ENCODE results near the gene ACTRT2. TPM values are rescaled to one million over a fixed set of nuclear protein-coding genes. Genes with fewer than 3 reads are reported as not detected.
A peak's percentile ranks its signal among the peaks of the same experiment; 100 is the strongest.

Gene ACTRT2
- total and polyA plus RNA-seq, 11 donors, result not detected

- Histone ChIP-seq H3K36me3 (no peaks in the 10 kb centered on the region), H3K9me3 (no peaks in the 10 kb centered on the region), H3K4me1 (peaks cover 0 to 7% (median 0%) of the 10 kb centered on the region in 12 donors), H3K27me3 (no peaks in the 10 kb centered on the region), H3K4me3 (no peak overlapping the region), H3K27ac (no peak overlapping the region)
- TF ChIP-seq CTCF (IDR thresholded peaks at IDR 0.05) (no peak), POLR2A (IDR thresholded peaks at IDR 0.05) (no peak)
- peak in 2 of 5 donors; percentile 11 to 58 for DNase-seq
- intact Hi-C loops (cut with DNase I), result no loop called here
- 76 to 90% (median 84%) methylated on average over 17 to 30 of the region's 30 CpGs for WGBS, 4 donors
- ATAC-seq, result no peak
These were observed 38.5 kb upstream of the ACTRT2 start for GRCh38 chr1:2982615-2983318.

- Histone ChIP-seq H3K27ac (no peak overlapping the region), H3K36me3 (no peaks in the 10 kb centered on the region), H3K27me3 (no peaks in the 10 kb centered on the region), H3K4me1 (peaks cover 0 to 7% (median 0%) of the 10 kb centered on the region in 12 donors), H3K9me3 (no peaks in the 10 kb centered on the region), H3K4me3 (no peak overlapping the region)
- ATAC-seq, result no peak
- intact Hi-C loops (cut with DNase I), result no loop called here
- WGBS, 4 donors, result 79 to 86% (median 84%) methylated on average over 15 of the region's 15 CpGs
- no peak for TF ChIP-seq CTCF (IDR thresholded peaks at IDR 0.05)
- no peak for TF ChIP-seq POLR2A (IDR thresholded peaks at IDR 0.05)
- DNase-seq, result peak in 1 of 5 donors; percentile 21
These were observed 38.0 kb upstream of the ACTRT2 start for GRCh38 chr1:2983319-2983705.

- no peak for TF ChIP-seq CTCF (IDR thresholded peaks at IDR 0.05)
- TF ChIP-seq POLR2A (IDR thresholded peaks at IDR 0.05), result no peak
- DNase-seq (peak in 1 of 5 donors; percentile 12), ATAC-seq (no peak)
- Histone ChIP-seq H3K4me3 (no peak overlapping the region), H3K27ac (no peak overlapping the region), H3K36me3 (no peaks in the 10 kb centered on the region), H3K27me3 (no peaks in the 10 kb centered on the region), H3K9me3 (no peaks in the 10 kb centered on the region), H3K4me1 (peaks cover 0 to 7% (median 0%) of the 10 kb centered on the region in 12 donors)
- intact Hi-C loops (cut with DNase I), result no loop called here
- 76 to 89% (median 82%) methylated on average over 17 to 21 of the region's 21 CpGs for WGBS, 4 donors
These were observed 37.4 kb upstream of the ACTRT2 start for GRCh38 chr1:2983706-2984398.

GRCh38 chr1:2984399-2985061 is 36.7 kb upstream of the ACTRT2 start:
- TF ChIP-seq POLR2A (IDR thresholded peaks at IDR 0.05) (no peak), CTCF (IDR thresholded peaks at IDR 0.05) (no peak)
- DNase-seq (peak in 1 of 5 donors; percentile 5), ATAC-seq (no peak)
- Histone ChIP-seq H3K36me3 (no peaks in the 10 kb centered on the region), H3K4me1 (peaks cover 0 to 7% (median 0%) of the 10 kb centered on the region in 12 donors), H3K27me3 (no peaks in the 10 kb centered on the region), H3K27ac (no peak overlapping the region), H3K4me3 (no peak overlapping the region), H3K9me3 (no peaks in the 10 kb centered on the region)
- intact Hi-C loops (cut with DNase I), result no loop called here
- WGBS, 4 donors, result 86 to 92% (median 90%) methylated on average over 7 to 12 of the region's 12 CpGs
